ENCODE results near the gene EMCN. TPM values are rescaled to one million over a fixed set of nuclear protein-coding genes. Genes with fewer than 3 reads are reported as not detected.

EMCN gene
- total RNA-seq, 1 experiment from 2014 or later: not detected

GRCh38 chr4:100345585-100345984, 172.2 kb downstream of the EMCN start (continued):
- TF ChIP-seq SMAD3 (CRISPR knock-in tag; IDR thresholded peaks at IDR 0.05; ENCODE audit: borderline replicate concordance): no peak
- no peak for TF ChIP-seq OVOL2 (CRISPR knock-in tag; IDR thresholded peaks at IDR 0.05; ENCODE audit: borderline replicate concordance)
